NCI-H2196 (cell line): ENCODE results near the gene GAS2L3.
"Not testable (repeated sequence)": the region's sequence is repeated elsewhere in the genome, so short reads cannot be mapped to it uniquely, and the experiment has no call there.

ENCODE experiments used
- DNase-seq: peaks from one replicate; lab custom pipeline; 2025; ENCODE audit not compliant: unreplicated experiment; lab: John Stamatoyannopoulos, UW

The GAS2L3 gene

DNA sequence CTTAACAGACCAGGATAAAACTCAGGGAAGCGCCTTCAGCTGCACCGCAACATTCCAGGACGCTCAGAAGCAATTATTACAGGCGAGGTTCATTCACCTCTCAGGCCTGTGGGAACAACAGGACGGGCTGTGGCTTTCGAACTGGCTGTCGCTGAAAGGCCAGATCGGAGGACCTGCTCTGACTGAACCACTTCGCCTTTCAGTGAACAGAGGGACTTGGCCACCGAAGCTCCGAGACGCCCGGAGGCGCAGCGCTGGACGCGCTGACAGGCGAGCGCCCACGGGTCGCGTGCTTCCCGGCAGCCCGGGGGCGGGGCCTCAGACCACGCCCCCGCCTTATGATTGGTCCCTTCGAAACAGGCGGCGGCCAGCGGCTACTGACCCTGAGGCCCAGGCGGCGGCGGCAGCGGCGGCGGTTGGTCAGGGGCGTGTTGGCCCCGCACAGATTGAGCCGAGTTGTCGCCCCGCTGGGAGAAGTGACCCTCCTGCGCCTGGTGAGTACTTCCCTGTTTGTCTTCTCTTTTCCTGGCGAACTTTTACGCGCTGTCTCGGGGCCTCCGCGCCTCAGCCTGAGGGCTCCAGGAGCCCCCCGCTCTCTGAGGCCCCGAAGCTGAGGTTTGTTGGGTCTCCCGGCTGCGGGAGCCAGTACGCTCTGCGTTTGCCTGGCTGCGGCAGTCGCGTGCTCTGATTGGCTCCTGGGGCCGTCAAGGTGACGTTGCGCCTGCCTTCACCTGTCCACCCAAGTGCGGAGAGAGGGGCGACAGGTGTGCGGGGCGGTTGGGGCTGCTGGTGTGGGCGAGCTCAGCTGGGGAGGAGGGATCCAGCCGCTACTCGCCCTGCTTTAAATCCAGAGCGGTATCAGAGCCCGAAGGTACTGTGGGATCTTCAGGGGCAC is at the start of gene GAS2L3:
TSS of gene GAS2L3 (plus strand) at position 393 of the 895 bp plus-strand sequence. CDS start 21,221 bp downstream, outside the sequence.
- DNase-seq, result peak; percentile 92

DNA sequence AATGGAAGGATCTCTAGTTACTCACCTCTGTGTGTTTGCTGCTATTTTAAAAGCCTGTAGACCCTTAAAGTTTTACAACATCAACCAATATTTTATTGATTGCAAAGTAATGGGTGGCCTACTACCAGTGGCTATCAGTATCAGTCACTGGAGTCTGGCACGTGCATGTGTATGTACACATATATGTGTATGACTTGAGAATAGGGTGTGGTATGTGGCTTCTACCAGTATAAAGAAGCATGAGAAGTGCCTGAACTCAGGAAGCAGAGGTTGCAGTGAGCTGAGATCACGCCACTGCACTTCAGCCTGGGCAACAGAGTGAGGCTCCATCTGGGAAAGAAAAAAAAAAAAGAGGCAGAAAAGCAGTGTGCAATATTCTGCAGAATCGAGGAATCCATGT is 45.5 kb upstream of the GAS2L3 start:
- DNase-seq, result no peak

DNA sequence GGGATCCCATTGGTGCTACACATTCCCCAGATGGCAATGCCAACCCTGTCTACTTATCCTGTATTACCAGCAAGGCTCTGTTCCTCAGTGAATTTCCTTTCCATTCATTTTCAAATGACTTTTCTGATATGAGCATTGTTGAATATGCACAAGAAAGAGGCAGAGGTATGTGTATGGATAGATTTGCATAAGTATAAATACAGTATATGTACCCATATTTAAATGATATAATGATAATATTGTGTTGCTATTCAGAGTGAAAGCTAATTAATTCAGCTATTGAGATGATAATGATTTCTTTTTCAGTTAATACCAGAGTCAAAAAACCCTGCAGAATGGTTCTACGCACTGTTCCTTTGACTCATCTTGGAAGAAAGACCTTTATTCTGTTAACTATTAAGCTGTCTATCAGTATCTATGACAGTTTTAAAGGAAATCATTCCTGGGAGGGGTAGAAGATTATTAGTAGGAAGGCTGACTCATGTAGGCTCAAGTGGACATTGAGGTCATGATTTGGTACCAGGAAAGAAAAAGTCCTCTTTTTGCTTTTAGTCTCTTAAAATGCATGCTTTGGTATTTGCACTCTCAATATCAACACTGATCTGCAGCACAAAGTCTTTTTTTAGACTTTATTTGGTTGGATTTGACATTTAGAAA is 44.9 kb upstream of the GAS2L3 start:
- no peak for DNase-seq

DNA sequence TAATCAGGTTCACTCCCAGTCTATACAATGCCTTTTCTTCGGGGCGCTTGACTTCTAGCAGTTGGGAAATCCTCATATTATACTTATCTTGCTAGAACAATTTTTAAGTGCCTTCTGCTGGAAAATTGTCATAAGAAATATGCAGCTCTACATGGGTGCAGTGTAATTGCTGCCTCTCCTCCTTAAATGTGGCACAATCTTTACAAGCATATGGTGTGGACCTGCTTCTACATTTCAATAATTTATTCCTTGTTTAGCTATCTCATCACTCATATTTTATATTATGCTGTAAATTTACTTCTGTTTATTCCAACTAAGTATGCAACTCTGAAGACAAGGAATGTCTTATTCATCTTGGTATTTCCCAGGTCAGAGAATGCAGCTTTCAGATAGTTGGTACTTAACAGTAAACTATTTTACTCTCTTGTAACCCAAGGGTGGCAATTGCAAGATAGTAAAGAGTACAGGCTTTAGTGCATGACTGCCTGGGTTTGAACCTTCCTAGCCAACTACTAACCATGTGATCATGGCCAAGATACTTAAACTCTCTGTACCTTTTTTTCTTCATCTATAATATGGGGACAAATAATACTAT is 43.6 kb upstream of the GAS2L3 start:
- DNase-seq, result no peak

DNA sequence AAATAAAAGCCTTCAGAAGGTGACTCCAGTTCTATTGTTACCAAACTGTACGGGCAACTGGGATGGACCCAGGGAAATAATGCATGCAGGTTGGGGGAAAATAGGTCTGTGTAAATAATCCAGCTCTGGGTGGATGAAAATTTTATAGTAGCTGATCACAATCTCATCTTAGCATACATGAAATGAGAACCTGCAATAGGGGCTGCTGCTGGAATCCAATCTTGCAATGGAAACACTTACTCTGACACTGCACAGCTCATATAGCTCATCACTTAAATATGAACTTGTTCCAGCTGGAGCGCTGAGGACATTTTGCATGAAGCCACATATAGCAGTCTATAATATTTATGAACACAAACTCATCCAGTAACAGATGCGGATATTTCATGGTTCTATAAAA is 40.1 kb upstream of the GAS2L3 start:
- no peak for DNase-seq

DNA sequence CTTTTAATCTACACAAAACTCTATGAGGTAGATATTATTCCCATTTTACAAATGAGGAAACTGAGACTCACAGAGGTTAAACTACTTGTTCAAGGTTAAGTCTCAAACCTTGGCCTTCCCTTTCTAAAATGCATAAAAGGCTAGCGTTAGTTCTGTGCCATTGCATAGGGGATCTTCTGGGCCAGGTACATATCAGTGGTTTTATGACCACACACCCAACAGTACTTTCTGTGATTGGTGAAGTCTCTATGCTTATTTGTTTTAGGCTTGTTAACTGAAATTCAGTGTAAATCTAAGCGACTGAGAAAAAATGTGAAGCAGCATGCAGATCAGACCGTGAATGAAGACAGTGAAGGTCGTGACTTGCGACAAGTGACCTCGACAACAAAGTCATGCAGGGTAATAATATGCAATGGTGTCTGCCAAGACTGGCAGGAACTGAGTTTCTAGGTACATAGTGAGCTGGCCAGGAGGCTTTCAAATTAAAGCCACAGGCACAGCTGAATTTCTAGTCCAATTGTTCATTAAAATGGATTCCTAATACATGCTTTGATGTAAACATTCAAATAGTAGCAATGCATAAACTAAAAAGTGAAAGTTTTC is 38.8 kb upstream of the GAS2L3 start:
- DNase-seq, result no peak

DNA sequence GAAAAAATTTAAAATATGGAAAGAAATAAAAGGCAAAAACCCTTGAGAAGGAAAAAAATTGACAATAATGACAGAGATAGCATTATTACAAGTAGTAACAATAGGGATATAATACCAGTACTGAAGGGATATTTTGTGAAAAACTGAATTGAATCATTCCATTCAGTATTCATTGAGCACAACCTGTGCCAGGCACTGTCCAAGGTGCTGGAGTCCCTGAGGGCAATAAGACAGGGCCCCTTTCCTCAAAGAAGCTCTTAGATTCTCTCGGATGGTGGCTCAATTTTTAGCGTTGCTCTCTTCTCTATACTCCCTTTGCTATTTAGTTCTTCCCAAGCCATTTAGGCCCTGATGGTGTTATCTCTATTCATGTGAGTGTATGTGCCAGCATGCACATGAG is 34.3 kb upstream of the GAS2L3 start:
- DNase-seq, result no peak

DNA sequence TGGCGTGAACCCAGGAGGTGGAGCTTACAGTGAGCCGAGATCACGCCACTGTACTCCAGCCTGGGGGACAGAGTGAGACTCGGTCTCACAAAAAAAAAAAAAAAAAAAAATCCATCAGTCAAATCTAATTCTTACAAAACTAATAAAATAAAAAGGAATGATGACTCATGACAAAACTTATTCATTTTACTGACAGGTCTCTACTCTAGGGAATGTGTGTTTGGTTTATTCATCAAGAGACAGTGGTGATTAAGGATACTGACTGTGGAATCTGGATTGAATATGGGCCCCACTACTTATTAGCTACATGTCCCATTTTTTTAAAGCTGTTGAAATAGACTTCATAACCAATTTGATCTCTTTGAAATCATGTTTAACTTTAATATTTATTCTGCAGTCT is 29.3 kb upstream of the GAS2L3 start:
- no peak for DNase-seq

DNA sequence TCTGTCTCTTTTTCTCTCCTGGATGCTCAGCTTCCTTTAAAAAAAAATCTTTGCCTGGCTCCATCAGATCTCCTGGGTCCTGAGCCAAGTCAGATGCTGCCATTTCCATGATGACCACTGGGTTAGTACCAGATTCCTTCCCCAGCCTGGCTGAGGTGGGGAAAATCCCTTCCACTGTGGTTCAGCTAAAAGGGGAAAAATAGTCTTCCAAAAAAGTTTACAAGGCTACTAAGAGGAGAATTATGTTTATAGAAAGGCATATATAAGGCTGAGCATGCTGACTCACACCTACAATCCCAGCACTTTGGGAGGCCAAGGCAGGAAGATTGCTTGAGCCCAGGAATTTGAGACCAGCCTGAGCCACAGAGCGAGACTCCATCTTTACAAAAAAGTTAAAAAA is 28.4 kb upstream of the GAS2L3 start:
- no peak for DNase-seq

DNA sequence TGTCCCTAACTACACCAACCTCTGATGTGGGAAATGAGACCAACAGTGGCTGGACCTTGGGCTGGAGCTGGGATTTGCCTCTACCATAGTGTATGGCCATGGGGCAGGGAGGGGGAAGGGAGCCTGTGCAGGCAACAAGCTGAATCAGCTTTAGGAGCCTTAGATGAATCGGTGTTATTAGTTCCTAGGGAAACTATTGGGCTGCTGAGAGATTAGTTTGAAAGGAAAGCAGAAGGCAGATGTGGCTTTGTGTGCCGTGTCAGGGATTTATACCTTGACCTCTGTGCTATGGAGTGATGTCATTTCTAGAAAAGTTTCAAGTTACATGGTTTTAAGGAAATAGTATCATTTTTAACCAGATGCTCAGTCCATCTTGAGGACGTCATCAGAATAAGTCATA is 19.5 kb upstream of the GAS2L3 start:
- DNase-seq, result no peak

DNA sequence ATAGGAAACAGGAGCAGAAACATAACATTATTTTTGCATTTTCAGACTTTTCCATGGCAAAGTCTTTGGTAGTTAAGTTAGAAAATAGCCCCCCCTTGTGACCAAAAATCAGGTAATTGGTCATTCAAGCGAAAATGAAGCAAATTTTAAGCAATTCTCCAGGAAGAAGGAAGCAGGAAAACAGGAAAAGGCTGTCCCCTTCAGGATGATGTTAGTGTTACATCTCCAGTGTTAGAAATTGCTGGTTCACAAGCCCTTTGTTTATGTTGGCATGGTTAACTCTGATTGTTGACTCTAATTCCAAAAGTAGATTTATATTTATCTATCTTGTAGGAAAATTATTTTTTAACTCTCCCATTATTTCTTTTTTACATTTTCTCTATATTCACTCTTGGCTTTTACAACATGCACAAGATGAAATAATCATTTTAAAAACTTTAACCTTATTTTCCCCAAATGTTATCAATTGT is 18.8 kb upstream of the GAS2L3 start:
- peak; percentile 83 for DNase-seq

DNA sequence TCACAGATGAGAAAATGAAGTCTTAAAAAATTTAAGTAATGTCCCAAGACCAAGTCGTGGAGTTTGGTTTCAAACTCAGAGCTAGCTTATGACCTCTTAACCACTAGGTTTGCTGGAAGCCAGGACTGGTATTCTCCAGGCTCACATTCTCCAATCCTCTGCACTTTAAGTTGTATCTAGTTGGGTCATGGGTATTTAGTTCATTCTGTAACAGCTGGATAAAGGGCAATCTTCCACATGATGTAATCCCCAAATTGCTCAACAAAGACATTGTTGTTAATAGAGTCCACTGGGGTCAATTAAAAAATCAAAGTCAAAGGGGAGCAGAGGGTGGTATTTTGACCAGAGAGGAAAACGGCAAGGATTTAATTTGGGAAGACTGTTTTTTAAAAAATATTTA is 17.8 kb upstream of the GAS2L3 start:
- no peak for DNase-seq

DNA sequence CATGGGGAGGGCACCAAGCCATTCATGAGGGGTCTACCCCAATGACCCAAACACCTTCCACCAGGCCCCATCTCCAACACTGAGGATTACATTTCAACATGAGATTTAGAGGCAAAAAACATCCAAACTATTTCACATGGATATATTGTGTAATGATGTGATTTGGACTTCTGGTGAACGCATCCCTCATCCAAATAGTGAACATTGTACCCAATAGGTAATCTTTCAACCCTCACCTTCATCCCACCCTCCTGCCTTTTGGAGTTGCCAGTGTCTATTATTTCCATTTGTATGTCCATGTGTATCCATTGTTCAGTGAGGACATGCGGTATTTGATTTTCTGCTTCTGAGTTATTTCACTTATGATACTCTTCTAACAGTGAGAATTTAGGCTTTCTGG is 16.1 kb upstream of the GAS2L3 start:
- no peak for DNase-seq

DNA sequence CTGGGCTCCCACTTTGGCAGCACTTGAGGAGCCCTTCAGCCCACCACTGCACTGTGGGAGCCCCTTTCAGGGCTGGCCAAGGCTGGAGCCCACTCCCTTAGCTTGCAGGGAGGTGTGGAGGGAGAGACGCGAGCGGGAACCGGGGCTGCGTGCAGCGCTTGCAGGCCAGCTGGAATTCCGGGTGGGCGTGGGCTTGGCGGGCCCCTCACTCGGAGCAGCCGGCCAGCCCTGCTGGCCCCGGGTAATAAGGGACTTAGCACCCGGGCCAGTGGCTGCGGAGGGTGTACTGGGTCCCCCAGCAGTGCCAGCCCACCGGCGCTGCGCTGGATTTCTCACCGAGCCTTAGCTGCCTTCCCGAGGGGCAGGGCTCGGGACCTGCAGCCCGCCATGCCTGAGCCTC is 14.2 kb upstream of the GAS2L3 start:
- not testable (repeated sequence) for DNase-seq

DNA sequence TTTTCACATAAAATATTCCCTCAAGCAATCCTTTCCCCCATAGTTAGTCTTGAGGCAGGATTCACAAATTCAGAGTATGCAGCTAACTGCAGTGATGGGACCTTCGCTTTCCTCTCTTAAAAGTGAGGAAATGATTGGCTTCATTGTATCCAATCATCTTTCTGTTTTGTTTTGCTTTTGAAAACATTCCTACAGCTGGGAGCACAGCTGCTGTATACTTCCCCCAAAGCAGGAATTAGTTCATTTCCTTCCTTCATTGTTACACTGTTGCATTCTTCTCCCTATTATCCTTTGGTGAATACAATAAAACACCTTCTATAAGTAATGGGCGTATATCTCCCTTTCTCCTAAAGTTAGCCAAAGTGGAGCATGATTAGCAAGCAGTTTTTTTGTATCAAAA is 9.4 kb upstream of the GAS2L3 start:
- DNase-seq, result no peak

DNA sequence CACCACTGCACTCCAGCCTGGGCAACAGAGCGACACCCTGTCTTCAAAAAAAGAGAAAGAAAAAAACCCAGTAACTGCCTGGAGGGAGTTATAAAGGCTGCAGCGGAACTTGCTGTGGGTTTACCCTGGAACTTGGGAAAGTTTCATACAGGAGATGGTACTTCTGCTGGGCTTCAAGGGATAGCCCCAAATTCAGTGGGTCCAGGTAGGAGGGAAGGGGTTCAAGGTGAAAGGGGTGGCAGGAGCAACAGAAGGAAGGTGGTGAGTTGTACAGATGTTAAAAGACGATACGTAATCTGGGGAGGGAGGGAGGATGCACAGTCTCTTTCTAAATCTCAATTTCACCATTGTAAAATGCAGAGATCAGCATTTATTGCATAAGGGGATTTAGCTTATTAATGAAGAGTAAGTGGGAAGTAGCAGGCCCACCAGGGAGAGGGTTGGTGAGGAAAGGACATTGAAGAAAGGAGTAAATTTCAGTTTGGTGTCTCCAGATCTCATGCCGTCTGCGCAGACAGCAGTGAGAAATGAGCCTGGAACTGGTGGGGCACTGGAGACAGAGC is 8.5 kb upstream of the GAS2L3 start:
- DNase-seq, result no peak

DNA sequence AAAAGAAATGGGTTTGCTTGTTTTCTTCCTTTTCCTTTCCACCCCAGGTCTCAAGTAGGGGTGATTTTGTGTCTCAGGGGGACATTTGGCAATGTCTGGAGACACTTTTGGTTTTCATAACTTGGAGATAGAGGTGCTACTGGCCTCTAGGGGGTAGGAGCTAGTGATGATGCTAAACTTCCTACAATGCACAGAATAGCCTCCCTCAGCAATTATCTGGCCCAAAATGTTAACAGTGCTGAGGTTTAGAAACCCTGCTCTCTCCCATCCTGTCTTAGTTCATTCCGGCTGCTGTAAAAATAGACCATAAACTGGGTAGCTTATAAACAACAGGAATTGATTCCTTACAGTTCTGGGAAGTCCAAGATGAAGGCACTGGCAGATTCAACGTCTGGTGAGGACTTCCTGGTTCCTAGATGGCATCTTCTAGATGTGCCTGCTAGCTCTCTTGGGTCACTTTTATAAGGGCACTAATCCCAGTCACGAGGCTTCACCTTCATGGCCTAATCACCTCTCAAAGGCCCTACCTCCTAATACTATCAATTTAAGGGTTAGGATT is 7.4 kb upstream of the GAS2L3 start:
- DNase-seq, result no peak

DNA sequence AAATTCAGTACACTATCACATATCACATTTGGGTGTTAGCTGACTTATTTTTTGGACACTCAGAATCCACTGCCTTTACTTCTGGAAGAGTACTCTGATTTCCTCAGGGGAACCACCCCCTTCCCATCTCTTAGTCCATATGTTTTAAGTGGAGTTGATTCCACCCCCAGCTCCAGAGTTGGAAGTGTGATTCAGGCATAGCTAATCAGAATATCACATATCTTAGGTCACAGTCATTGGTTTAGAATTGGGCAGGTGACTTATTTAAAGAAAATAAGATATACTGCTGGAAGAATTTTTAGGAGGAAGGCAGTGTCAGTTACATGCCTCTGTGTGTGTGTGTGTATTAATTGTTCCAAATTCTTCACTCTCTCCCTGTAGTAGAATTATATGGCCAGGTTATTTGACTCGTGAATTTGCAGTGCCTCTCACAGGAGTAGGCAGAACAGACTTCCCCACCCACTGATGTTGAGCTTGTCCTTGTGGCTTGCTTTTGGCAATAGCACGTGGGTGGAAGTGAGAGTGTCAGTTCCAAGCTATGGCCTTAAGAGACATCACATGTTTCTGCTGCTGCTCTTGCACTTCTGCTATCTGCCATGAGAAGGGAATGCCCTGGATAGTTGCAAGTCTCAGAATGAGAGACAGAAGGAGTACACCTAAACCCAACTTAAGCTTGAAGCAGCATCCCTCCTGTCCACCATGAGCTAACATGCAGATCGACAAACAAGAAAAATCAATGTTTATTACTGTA is 6.4 kb upstream of the GAS2L3 start:
- no peak for DNase-seq

DNA sequence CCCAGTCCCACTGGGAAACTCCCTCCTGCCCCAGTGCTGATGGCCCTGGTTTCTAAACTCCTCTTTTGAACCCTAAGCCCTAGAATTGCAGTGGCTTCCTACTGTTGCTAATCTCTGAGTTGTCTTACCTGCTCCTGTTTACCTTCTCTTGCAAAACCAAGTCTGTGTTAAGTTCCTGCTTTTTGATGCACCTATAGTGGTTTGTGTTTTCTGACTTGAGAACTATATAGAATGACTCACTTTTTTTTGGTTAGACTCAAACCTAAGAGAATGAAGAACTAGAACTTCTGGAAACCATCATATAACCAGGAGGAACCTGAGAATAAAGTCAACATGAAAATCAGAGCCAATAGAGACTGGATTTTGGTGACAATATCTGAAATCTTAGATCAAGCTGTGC is 5.5 kb upstream of the GAS2L3 start:
- DNase-seq, result no peak

DNA sequence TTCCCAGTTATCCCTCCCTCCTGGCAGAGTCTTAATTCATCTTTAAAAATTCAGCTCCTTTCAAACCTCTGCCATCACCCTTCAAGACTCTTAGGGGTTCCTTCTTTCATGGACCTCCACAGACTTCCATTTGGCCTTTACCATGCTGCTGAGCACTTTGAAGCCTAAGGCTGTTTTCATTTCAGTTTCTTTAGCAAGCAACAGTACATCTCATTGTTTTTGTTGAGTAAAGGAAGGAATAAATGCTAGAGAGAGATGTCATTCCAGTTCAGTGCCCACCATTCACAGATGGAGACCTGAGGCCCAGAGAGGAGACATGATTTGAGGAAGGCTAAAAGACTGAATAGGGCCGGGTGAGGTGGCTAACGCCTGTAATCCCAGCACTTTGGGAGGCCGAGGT is 1.3 kb upstream of the GAS2L3 start:
- no peak for DNase-seq
